Thyroid gland (tissue), 4 donors: ENCODE data around the gene ZC3H7B. TPM values are rescaled to one million over a fixed set of nuclear protein-coding genes. Genes with fewer than 3 reads are reported as not detected.

Experiments used
- DNase-seq, 2 donors: peaks; one replicate each; pipeline ENCODE4 v3.0.0-alpha.2; 2019
- H3K27ac ChIP-seq, 3 donors: fragments of 200-600 bp; sonication (generic); 1 replicate in 2 of 3; 2 replicates in 1 of 3; pipeline ENCODE4 v1.5.1; 2016 to 2019; ENCODE audit warnings: mild to moderate bottlenecking in 1 of 3, moderate library complexity in 1 of 3
- H3K27me3 ChIP-seq: fragments of 200-600 bp; sonication (generic); one replicate; pipeline ENCODE4 v1.5.1; 2019
- H3K36me3 ChIP-seq, 2 donors: fragments of 200-600 bp; sonication (generic); one replicate each; pipeline ENCODE4 v1.5.1; 2016 to 2019
- H3K4me1 ChIP-seq, 2 donors: fragments of 200-600 bp; sonication (generic); one replicate each; pipeline ENCODE4 v1.5.1; 2017 to 2019
- H3K4me3 ChIP-seq, 3 donors: fragments of 200-600 bp; sonication (generic); replicated peaks in 1 of 3; 1 replicate in 2 of 3; 2 replicates in 1 of 3; pipeline ENCODE4 v1.5.1; 2016; ENCODE audit warnings: mild to moderate bottlenecking in 1 of 3
- H3K9me3 ChIP-seq: fragments of 200-600 bp; sonication (generic); one replicate; pipeline ENCODE4 v1.5.1; 2017
- POLR2A ChIP-seq, 2 donors: fragments of 450-650 bp; IDR thresholded peaks; one replicate each; pipeline ENCODE4 v1.6.1; 2017; ENCODE audit warnings: antibody characterized with exemption in 2 of 2, mild to moderate bottlenecking in 2 of 2, moderate library complexity in 1 of 2
- WGBS, 2 donors: methylation state at CpG; one replicate each; pipeline ENCODE4 v1.1.5; 2017; 5-methylcytosine and 5-hydroxymethylcytosine counted together
- intact Hi-C: fragments of 100-400 bp; cut with DNase I; formaldehyde crosslinking; loops from one replicate; pipeline ENCODE4 v1.15.1; 2023
- total RNA-seq, 4 donors: library from RNA; depleted of rRNA; stranded (reverse); fragments of >200 nt; gene quantifications; one replicate each; pipeline ENCODE4 v1.2.3, GENCODE V29; 2016
- TF ChIP-seq, protein P1 (sequence below), 6 experiments: fragments of 200-600 bp in 3 of 6; fragments of 450-650 bp in 3 of 6; sonication (generic) in 3 of 6; IDR thresholded peaks; one replicate each; pipeline ENCODE4 v1.5.1; 2016 to 2019; ENCODE audit warnings: antibody characterized with exemption in 6 of 6, mild to moderate bottlenecking in 2 of 6, inconsistent platforms in 1 of 6, moderate library complexity in 1 of 6

ZC3H7B gene
- total RNA-seq, 4 donors from 2014 or later, result 77.7 to 100 (median 88.7) TPM

DNA sequence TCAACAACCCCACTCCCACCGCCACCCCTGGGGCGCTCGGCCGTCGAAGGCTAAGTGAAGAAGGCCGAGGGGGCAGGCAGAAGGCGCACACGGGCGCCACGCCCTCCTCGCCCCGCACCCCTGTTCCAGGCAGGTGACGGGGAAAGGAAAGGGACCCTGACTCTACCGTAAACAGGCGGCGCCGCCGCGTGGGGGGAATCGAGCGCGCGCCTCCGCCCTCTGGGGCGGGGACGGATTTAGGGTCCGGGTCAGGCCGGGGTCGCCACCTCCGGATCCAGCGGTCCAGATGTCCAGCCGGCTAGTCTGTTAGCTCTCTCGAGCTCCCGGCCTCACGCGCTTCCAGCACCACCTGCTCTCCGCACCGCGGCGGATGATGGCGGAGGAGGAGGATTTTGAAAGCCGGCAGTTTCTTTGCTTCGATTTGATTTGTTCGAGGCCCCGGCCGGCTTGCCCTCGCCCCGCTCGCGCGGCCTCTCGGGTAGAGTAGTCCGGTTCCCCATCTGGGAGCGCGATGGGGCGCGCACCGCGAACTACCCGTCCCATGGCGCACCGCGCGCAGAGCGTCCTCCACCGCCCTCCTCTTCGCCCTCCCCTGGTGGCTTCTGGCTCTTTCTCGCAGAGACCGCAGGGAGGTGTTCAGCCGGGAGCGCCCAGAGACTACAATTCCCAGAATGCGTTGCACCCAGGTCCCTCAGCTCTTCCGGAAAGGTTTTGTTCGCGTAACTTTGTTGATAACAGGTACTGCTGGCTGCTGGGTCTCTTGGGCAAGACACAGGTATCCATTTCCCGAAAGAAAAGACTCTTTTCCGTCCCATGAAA lies 15.3 kb upstream of the ZC3H7B start, which contains the start of gene RANGAP1:
TSS of gene RANGAP1 (minus strand) at position 368 of the 819 bp plus-strand sequence. CDS start 5,143 bp downstream, outside the sequence.
- Histone ChIP-seq H3K36me3 (peaks cover 4 to 8% of the 10 kb centered on the region in 2 donors), H3K27me3 (no peaks in the 10 kb centered on the region), H3K4me3 (peak within 1 kb of the TSS; percentile 38 to 89 (median 86)), H3K4me1 (peaks cover 21 to 31% of the 10 kb centered on the region in 2 donors), H3K9me3 (no peaks in the 10 kb centered on the region), H3K27ac (peak within 1 kb of the TSS; percentile 80 to 98 (median 86))
- 0 to 3% methylated on average over 34 to 42 of the region's 77 CpGs for WGBS, 2 donors
- intact Hi-C loops, result loop anchor here (10.0 kb wide), 1 partner anchor 229 kb away; no protein-coding TSS in a partner anchor
- TF ChIP-seq, protein P1, sequence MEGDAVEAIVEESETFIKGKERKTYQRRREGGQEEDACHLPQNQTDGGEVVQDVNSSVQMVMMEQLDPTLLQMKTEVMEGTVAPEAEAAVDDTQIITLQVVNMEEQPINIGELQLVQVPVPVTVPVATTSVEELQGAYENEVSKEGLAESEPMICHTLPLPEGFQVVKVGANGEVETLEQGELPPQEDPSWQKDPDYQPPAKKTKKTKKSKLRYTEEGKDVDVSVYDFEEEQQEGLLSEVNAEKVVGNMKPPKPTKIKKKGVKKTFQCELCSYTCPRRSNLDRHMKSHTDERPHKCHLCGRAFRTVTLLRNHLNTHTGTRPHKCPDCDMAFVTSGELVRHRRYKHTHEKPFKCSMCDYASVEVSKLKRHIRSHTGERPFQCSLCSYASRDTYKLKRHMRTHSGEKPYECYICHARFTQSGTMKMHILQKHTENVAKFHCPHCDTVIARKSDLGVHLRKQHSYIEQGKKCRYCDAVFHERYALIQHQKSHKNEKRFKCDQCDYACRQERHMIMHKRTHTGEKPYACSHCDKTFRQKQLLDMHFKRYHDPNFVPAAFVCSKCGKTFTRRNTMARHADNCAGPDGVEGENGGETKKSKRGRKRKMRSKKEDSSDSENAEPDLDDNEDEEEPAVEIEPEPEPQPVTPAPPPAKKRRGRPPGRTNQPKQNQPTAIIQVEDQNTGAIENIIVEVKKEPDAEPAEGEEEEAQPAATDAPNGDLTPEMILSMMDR (IDR thresholded peaks at IDR 0.05), result peak in 3 of 6 experiments; percentile 15 to 28 (median 26)
- peak; percentile 78 to 97 for TF ChIP-seq POLR2A (IDR thresholded peaks at IDR 0.05)
- peak; percentile 98 to 99 for DNase-seq

DNA sequence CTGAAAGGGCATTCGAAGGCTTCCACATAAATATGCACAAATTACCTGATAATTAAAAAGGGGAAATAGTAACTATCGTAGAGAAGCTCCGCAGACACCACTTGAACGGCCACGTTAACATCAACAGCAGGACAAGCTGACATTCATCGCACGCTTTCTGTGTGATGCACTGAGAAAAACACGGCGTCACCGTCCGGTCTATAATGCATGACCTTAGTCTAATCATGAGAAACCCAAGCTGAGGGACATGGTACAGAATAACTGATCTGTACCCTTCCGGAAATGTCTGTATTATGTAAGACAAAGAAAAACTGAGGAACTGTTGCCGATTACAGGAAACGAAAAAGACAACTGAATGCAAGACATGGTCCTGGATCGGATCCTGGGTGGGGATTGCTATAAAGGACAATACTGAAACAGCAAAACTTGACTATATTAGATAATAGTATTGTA lies 14.7 kb upstream of the ZC3H7B start:
- 0 to 1% methylated on average over 15 of the region's 15 CpGs for WGBS, 2 donors
- no peak for DNase-seq
- TF ChIP-seq, protein P1 (IDR thresholded peaks at IDR 0.05), result no peak
- TF ChIP-seq POLR2A (IDR thresholded peaks at IDR 0.05), result no peak
- Histone ChIP-seq H3K4me3 (peak overlapping the region in 2 of 3 donors; percentile 29 to 38), H3K27me3 (no peaks in the 10 kb centered on the region), H3K36me3 (peaks cover 4 to 8% of the 10 kb centered on the region in 2 donors), H3K4me1 (peaks cover 21 to 35% of the 10 kb centered on the region in 2 donors), H3K9me3 (no peaks in the 10 kb centered on the region), H3K27ac (peak overlapping the region; percentile 80 to 98 (median 86))
- intact Hi-C loops, result loop anchor here (10.0 kb wide), 1 partner anchor 228 kb away; no protein-coding TSS in a partner anchor

DNA sequence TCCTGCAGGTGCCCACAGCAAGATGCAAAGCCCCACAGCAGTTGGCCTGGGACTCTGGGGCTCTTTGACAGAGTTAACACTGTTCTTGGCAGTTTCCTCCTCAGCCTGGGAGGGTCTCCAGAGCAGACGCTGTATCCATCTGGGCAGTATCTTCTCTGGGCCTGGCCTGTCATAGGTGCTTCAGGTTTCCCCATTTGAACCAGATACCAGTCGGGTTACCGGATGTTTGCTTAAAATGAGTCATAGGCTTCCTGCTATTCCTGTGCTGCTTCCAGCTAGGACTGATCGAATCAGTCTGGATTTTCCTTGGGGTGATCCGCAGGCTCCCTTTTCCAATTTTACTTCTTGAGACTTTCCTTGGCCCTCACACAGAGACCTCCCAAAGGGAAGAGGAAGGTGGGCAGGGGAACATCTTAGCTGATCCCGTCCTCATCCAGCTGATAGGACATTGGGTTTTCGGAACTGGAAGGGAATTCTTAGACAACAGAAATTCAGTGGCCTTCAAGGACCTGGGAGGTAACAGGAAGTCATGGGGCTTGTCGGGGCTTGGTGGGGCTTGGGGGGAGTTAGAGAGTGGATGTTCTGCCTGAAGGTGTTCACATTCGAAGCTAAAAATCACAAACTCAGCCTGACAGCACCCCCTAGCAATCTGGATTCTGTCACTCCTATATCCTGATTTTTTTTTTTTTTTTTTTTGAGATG lies 12.9 kb upstream of the ZC3H7B start:
- peaks cover 21 to 35% of the 10 kb centered on the region in 2 donors for H3K4me1 ChIP-seq
- H3K4me3 ChIP-seq, result no peak overlapping the region
- intact Hi-C loops, result loop anchor here (10.0 kb wide), 1 partner anchor 226 kb away; no protein-coding TSS in a partner anchor
- WGBS, 2 donors, result 77 to 81% methylated on average over 9 of the region's 9 CpGs
- H3K36me3 ChIP-seq, result peaks cover 3 to 8% of the 10 kb centered on the region in 2 donors
- H3K9me3 ChIP-seq, result no peaks in the 10 kb centered on the region
- TF ChIP-seq POLR2A (IDR thresholded peaks at IDR 0.05), result no peak
- TF ChIP-seq, protein P1 (IDR thresholded peaks at IDR 0.05), result no peak
- H3K27ac ChIP-seq, result peak overlapping the region; percentile 49 to 98 (median 95)
- DNase-seq, result no peak
- H3K27me3 ChIP-seq, result no peaks in the 10 kb centered on the region

DNA sequence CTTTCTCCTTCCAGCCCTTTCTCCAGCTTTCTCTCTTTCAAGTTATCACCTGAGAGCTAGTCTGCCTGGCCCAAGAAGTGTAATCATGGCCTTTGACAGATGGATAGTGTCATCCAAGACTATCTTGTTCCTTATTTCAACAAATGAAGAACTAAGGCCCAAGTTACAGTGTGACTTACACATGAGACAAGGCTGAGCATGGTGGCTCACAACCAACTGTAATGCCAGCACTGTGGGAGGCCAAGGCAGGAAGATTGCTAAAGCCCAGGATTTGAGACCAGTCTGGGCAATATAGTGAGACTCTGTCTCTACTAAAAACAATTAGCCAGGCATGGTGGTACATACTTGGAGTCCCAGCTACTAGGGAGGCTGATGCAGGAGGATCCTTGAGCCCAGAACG lies 11.7 kb upstream of the ZC3H7B start:
- H3K27ac ChIP-seq, result peak overlapping the region; percentile 95 to 98 (median 97)
- TF ChIP-seq, protein P1 (IDR thresholded peaks at IDR 0.05), result no peak
- no peak for TF ChIP-seq POLR2A (IDR thresholded peaks at IDR 0.05)
- H3K36me3 ChIP-seq, result no peaks in the 10 kb centered on the region
- H3K4me1 ChIP-seq, result peaks cover 19 to 34% of the 10 kb centered on the region in 2 donors
- WGBS, 2 donors, result 96 to 97% methylated on average over 1 of the region's 1 CpG
- no peaks in the 10 kb centered on the region for H3K27me3 ChIP-seq
- intact Hi-C loops, result loop anchor here (10.0 kb wide), 1 partner anchor 225 kb away; no protein-coding TSS in a partner anchor
- H3K9me3 ChIP-seq, result no peaks in the 10 kb centered on the region
- no peak overlapping the region for H3K4me3 ChIP-seq
- DNase-seq, result no peak
